NCI-H446 treated with DMSO at 0.1 percent for 48 hours (cell line): ENCODE results near the gene ZAP70.

ENCODE experiments used
- DNase-seq: peaks from one replicate; lab custom pipeline; 2025; lab: John Stamatoyannopoulos, UW

The ZAP70 gene

GRCh38 chr2:97717613-97717995 lies 4.2 kb downstream of the ZAP70 start:
- DNase-seq, result no peak

GRCh38 chr2:97718051-97718882 lies 4.9 kb downstream of the ZAP70 start:
- DNase-seq, result no peak

- DNase-seq, result no peak
These were observed 5.6 kb downstream of the ZAP70 start for GRCh38 chr2:97718942-97719341.

GRCh38 chr2:97719362-97720155 lies 6.2 kb downstream of the ZAP70 start:
- no peak for DNase-seq

GRCh38 chr2:97720746-97721145 lies 7.4 kb downstream of the ZAP70 start:
- DNase-seq, result no peak

- no peak for DNase-seq
These were observed 8.9 kb downstream of the ZAP70 start for GRCh38 chr2:97722227-97722626.

- no peak for DNase-seq
These were observed 10.0 kb downstream of the ZAP70 start for GRCh38 chr2:97723156-97724072.

GRCh38 chr2:97724073-97724410 lies 10.7 kb downstream of the ZAP70 start:
- no peak for DNase-seq

- no peak for DNase-seq
These were observed 11.1 kb downstream of the ZAP70 start for GRCh38 chr2:97724501-97724900.

GRCh38 chr2:97724946-97725688 lies 11.7 kb downstream of the ZAP70 start:
- DNase-seq, result no peak

- no peak for DNase-seq
These were observed 13.1 kb downstream of the ZAP70 start for GRCh38 chr2:97726261-97727064.

- no peak for DNase-seq
These were observed 13.9 kb downstream of the ZAP70 start for GRCh38 chr2:97727296-97727695.

- no peak for DNase-seq
These were observed 14.8 kb downstream of the ZAP70 start for GRCh38 chr2:97728091-97728731.

GRCh38 chr2:97730245-97730644 lies 16.9 kb downstream of the ZAP70 start:
- no peak for DNase-seq

- DNase-seq, result no peak
These were observed 18.1 kb downstream of the ZAP70 start for GRCh38 chr2:97731274-97732020.

- DNase-seq, result no peak
These were observed 19.3 kb downstream of the ZAP70 start for GRCh38 chr2:97732436-97733340.

- DNase-seq, result no peak
These were observed 20.1 kb downstream of the ZAP70 start for GRCh38 chr2:97733341-97734035.
